ENCODE data around the gene CACHD1. TPM values are rescaled to one million over a fixed set of nuclear protein-coding genes. Genes with fewer than 3 reads are reported as not detected.

Gene CACHD1
- polyA plus RNA-seq, 1 donor from 2014 or later = 12.7 TPM

DNA sequence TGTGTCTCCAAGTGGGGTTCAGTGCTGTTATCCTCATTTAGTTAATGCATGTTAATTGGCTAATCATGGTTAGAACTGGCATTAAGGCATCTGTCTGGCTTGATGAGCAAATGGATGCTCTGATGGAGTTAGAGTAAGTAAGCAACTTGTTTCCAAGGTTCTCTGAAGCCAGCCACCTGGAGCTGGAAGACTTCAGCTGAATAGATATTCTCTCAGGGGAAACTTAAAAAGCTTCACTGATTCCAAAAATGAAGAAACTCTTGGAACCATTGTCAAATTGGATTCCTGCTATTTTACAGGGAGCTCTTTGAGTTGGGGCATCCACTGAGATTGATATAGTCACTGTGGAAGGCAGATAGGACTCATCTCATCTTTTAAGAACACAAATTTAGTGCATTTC lies 118.9 kb downstream of the CACHD1 start:
- H3F3A ChIP-seq (ENCODE audit: insufficient read depth, low read length, poor library complexity, severe bottlenecking) = no peaks in the 10 kb centered on the region
- H3K9ac ChIP-seq (ENCODE audit: low read length) = no peak overlapping the region
- TF ChIP-seq EP300 (conservative IDR thresholded peaks at IDR 0.05; ENCODE audit: poor library complexity, severe bottlenecking) = no peak
- no peak for TF ChIP-seq POLR2AphosphoS5 (IDR thresholded peaks at IDR 0.05)
- TF ChIP-seq, protein P1, sequence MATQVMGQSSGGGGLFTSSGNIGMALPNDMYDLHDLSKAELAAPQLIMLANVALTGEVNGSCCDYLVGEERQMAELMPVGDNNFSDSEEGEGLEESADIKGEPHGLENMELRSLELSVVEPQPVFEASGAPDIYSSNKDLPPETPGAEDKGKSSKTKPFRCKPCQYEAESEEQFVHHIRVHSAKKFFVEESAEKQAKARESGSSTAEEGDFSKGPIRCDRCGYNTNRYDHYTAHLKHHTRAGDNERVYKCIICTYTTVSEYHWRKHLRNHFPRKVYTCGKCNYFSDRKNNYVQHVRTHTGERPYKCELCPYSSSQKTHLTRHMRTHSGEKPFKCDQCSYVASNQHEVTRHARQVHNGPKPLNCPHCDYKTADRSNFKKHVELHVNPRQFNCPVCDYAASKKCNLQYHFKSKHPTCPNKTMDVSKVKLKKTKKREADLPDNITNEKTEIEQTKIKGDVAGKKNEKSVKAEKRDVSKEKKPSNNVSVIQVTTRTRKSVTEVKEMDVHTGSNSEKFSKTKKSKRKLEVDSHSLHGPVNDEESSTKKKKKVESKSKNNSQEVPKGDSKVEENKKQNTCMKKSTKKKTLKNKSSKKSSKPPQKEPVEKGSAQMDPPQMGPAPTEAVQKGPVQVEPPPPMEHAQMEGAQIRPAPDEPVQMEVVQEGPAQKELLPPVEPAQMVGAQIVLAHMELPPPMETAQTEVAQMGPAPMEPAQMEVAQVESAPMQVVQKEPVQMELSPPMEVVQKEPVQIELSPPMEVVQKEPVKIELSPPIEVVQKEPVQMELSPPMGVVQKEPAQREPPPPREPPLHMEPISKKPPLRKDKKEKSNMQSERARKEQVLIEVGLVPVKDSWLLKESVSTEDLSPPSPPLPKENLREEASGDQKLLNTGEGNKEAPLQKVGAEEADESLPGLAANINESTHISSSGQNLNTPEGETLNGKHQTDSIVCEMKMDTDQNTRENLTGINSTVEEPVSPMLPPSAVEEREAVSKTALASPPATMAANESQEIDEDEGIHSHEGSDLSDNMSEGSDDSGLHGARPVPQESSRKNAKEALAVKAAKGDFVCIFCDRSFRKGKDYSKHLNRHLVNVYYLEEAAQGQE (IDR thresholded peaks at IDR 0.05; ENCODE audit: borderline replicate concordance) = no peak
- no peak for TF ChIP-seq RAD21 (conservative IDR thresholded peaks at IDR 0.05)
- TF ChIP-seq SMC3 (conservative IDR thresholded peaks at IDR 0.05; ENCODE audit: poor library complexity) = no peak
- TF ChIP-seq TAF1 (IDR thresholded peaks at IDR 0.05; ENCODE audit: low read depth) = no peak
- TF ChIP-seq MXI1 (conservative IDR thresholded peaks at IDR 0.05; ENCODE audit: poor library complexity, severe bottlenecking) = no peak
- no peak for TF ChIP-seq EZH2 (IDR thresholded peaks at IDR 0.05; ENCODE audit: borderline replicate concordance, insufficient read depth, low read length, poor library complexity, severe bottlenecking)
- TF ChIP-seq, protein P2, sequence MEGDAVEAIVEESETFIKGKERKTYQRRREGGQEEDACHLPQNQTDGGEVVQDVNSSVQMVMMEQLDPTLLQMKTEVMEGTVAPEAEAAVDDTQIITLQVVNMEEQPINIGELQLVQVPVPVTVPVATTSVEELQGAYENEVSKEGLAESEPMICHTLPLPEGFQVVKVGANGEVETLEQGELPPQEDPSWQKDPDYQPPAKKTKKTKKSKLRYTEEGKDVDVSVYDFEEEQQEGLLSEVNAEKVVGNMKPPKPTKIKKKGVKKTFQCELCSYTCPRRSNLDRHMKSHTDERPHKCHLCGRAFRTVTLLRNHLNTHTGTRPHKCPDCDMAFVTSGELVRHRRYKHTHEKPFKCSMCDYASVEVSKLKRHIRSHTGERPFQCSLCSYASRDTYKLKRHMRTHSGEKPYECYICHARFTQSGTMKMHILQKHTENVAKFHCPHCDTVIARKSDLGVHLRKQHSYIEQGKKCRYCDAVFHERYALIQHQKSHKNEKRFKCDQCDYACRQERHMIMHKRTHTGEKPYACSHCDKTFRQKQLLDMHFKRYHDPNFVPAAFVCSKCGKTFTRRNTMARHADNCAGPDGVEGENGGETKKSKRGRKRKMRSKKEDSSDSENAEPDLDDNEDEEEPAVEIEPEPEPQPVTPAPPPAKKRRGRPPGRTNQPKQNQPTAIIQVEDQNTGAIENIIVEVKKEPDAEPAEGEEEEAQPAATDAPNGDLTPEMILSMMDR (IDR thresholded peaks at IDR 0.05; ENCODE audit: poor library complexity, severe bottlenecking) = no peak
- H2AFZ ChIP-seq (ENCODE audit: low read depth, low read length) = no peak overlapping the region
- H3K27ac ChIP-seq (ENCODE audit: low read length) = no peak overlapping the region
- H3K79me2 ChIP-seq (replicated peaks; ENCODE audit: insufficient read depth, low read length) = no peaks in the 10 kb centered on the region
- no peak overlapping the region for H3K4me3 ChIP-seq (ENCODE audit: low read length)
- no peaks in the 10 kb centered on the region for H4K20me1 ChIP-seq (ENCODE audit: insufficient read depth)
- no peak overlapping the region for H3K4me2 ChIP-seq (ENCODE audit: low read length)
- H3K9me2 ChIP-seq (ENCODE audit: insufficient read depth, low read length) = no peaks in the 10 kb centered on the region
- no peaks in the 10 kb centered on the region for H3K9me3 ChIP-seq (ENCODE audit: low read length)
- H3K36me3 ChIP-seq (ENCODE audit: insufficient read depth, low read length) = no peaks in the 10 kb centered on the region
- H3K27me3 ChIP-seq (ENCODE audit: insufficient read depth, low read depth, low read length) = no peaks in the 10 kb centered on the region

DNA sequence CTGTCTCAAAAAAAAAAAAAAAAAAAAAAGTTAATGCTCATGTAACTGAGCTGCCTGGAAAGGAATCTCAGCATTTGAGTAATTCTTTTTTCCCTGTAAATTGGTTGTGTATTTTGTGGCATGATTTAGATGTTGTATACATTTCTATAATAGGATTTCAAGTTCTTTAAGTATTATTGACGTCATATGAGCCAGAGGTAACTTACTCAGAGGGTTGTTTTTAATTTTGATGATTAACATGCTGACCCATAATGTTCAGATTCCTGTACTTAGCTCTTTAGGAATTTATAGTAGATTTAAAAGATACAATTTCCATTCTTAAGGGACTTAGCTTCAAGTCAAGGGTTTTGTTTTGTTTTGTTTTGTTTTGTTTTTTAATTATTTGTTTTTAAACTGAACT lies 120.4 kb downstream of the CACHD1 start:
- no peaks in the 10 kb centered on the region for H4K20me1 ChIP-seq (ENCODE audit: insufficient read depth)
- no peaks in the 10 kb centered on the region for H3F3A ChIP-seq (ENCODE audit: insufficient read depth, low read length, poor library complexity, severe bottlenecking)
- no peaks in the 10 kb centered on the region for H3K36me3 ChIP-seq (ENCODE audit: insufficient read depth, low read length)
- no peaks in the 10 kb centered on the region for H3K9me3 ChIP-seq (ENCODE audit: low read length)
- H3K4me2 ChIP-seq (ENCODE audit: low read length) = no peak overlapping the region
- no peak overlapping the region for H3K4me3 ChIP-seq (ENCODE audit: low read length)
- no peak overlapping the region for H3K9ac ChIP-seq (ENCODE audit: low read length)
- H2AFZ ChIP-seq (ENCODE audit: low read depth, low read length) = no peak overlapping the region
- TF ChIP-seq TAF1 (IDR thresholded peaks at IDR 0.05; ENCODE audit: low read depth) (no peak), SMC3 (conservative IDR thresholded peaks at IDR 0.05; ENCODE audit: poor library complexity) (no peak), MXI1 (conservative IDR thresholded peaks at IDR 0.05; ENCODE audit: poor library complexity, severe bottlenecking) (no peak), POLR2AphosphoS5 (IDR thresholded peaks at IDR 0.05) (no peak), EZH2 (IDR thresholded peaks at IDR 0.05; ENCODE audit: borderline replicate concordance, insufficient read depth, low read length, poor library complexity, severe bottlenecking) (no peak)
- TF ChIP-seq, protein P2 (IDR thresholded peaks at IDR 0.05; ENCODE audit: poor library complexity, severe bottlenecking) = no peak
- no peaks in the 10 kb centered on the region for H3K9me2 ChIP-seq (ENCODE audit: insufficient read depth, low read length)
- H3K79me2 ChIP-seq (replicated peaks; ENCODE audit: insufficient read depth, low read length) = no peaks in the 10 kb centered on the region
- no peak overlapping the region for H3K27ac ChIP-seq (ENCODE audit: low read length)
- H3K27me3 ChIP-seq (ENCODE audit: insufficient read depth, low read depth, low read length) = no peaks in the 10 kb centered on the region

Data from neural cell (in vitro differentiated cells).